Neural progenitor cell (in vitro differentiated cells): Measurements from ENCODE around the gene DVL3. TPM values are rescaled to one million over a fixed set of nuclear protein-coding genes. Genes with fewer than 3 reads are reported as not detected.

Source experiments
- DNase-seq: peaks from one replicate; pipeline ENCODE4 v3.0.0-alpha.2; 2016; ENCODE audit warnings: low spot score
- H2AFZ ChIP-seq: fragments of 200-600 bp; sonication (generic); replicated peaks from 2 replicates; pipeline ENCODE4 v1.6.1; 2016; ENCODE audit warnings: antibody characterized with exemption
- H3F3A ChIP-seq: fragments of 200-600 bp; sonication (generic); 2 replicates; pipeline ENCODE4 v1.6.1; 2016; ENCODE audit warnings: antibody characterized with exemption, low read depth
- H3K27ac ChIP-seq: fragments of 200-600 bp; sonication (generic); 2 replicates; pipeline ENCODE4 v1.5.1; 2016; ENCODE audit warnings: mild to moderate bottlenecking
- H3K27me3 ChIP-seq: fragments of 200-600 bp; sonication (generic); 2 replicates; pipeline ENCODE4 v1.6.1; 2016; ENCODE audit warnings: mild to moderate bottlenecking, moderate library complexity
- H3K36me3 ChIP-seq: fragments of 200-600 bp; sonication (generic); 2 replicates; pipeline ENCODE4 v1.5.1; 2016
- H3K4me1 ChIP-seq: fragments of 200-600 bp; sonication (generic); 2 replicates; pipeline ENCODE4 v1.6.1; 2016; ENCODE audit warnings: mixed run types
- H3K4me2 ChIP-seq: fragments of 200-600 bp; sonication (generic); 2 replicates; pipeline ENCODE4 v1.6.1; 2016
- H3K4me3 ChIP-seq: fragments of 200-600 bp; sonication (generic); 2 replicates; pipeline ENCODE4 v1.5.1; 2016
- H3K79me2 ChIP-seq: fragments of 200-600 bp; sonication (generic); 2 replicates; pipeline ENCODE4 v1.6.1; 2016; ENCODE audit warnings: low read depth
- H3K9ac ChIP-seq: fragments of 200-600 bp; sonication (generic); 2 replicates; pipeline ENCODE4 v1.6.1; 2016
- H3K9me3 ChIP-seq: fragments of 200-600 bp; sonication (generic); 2 replicates; pipeline ENCODE4 v1.5.1; 2016; ENCODE audit warnings: low read depth
- H4K20me1 ChIP-seq: fragments of 200-600 bp; sonication (generic); 2 replicates; pipeline ENCODE4 v1.6.1; 2016; ENCODE audit warnings: low read depth
- H3K27ac Mint-ChIP-seq: 3 replicates; pipeline ENCODE4 v1.8.0; 2021; ENCODE audit warnings: mixed read lengths
- H3K27me3 Mint-ChIP-seq: 2 replicates; pipeline ENCODE4 v1.8.0; 2022; ENCODE audit warnings: low read depth, mild to moderate bottlenecking, inconsistent platforms, moderate library complexity, mixed read lengths; ENCODE audit not compliant: insufficient read depth
- H3K36me3 Mint-ChIP-seq: 3 replicates; pipeline ENCODE4 v1.8.0; 2021; ENCODE audit warnings: mixed read lengths
- H3K4me1 Mint-ChIP-seq: 3 replicates; pipeline ENCODE4 v1.8.0; 2021; ENCODE audit warnings: mixed read lengths
- H3K4me3 Mint-ChIP-seq: 3 replicates; pipeline ENCODE4 v1.8.0; 2021; ENCODE audit warnings: mild to moderate bottlenecking, moderate library complexity, mixed read lengths
- H3K9me3 Mint-ChIP-seq: 3 replicates; pipeline ENCODE4 v1.8.0; 2020; ENCODE audit warnings: mixed read lengths
- EZH2 ChIP-seq: fragments of 200-600 bp; sonication (generic); IDR thresholded peaks from 2 replicates; pipeline ENCODE4 v1.6.1; 2017; ENCODE audit warnings: antibody characterized with exemption, mild to moderate bottlenecking, moderate library complexity
- EZH2phosphoT487 ChIP-seq: fragments of 200-600 bp; sonication (generic); IDR thresholded peaks from 2 replicates; pipeline ENCODE4 v1.6.1; 2017; ENCODE audit warnings: antibody characterized with exemption
- total RNA-seq: library from RNA; depleted of rRNA; stranded (reverse); fragments of >200 nt; gene quantifications from 2 replicates; pipeline ENCODE4 v1.2.3, GENCODE V29; 2015; ENCODE audit warnings: low replicate concordance
- TF ChIP-seq, protein P1 (sequence below): fragments of 200-600 bp; sonication (generic); IDR thresholded peaks from 2 replicates; pipeline ENCODE4 v1.5.1; 2017; ENCODE audit warnings: antibody characterized with exemption, mild to moderate bottlenecking

DVL3 gene
- total RNA-seq, 1 donor from 2014 or later = 29.8 TPM

DNA sequence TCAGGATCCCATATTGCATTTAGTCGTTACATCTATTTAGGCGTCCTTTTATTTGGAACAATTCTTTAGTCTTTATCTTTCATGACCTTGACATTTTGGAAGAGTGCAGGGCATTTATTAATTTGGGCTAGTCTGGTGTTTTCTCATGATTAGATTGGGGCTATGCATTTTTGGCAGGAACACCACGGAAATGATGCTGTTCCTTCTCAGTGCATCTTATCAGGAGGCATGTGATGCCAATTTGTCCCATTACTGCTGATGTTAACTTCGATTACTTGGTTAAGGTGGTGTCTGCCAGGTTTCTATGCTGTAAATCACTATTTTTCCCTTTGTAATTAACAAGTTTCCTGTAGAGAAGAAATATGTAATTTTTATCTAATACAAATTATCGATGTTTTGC is 56.1 kb downstream of the DVL3 start:
- no peaks in the 10 kb centered on the region for H3K4me1 ChIP-seq
- no peak overlapping the region for H3K27ac Mint-ChIP-seq
- no peak overlapping the region for H3K4me3 Mint-ChIP-seq
- peaks cover 7% of the 10 kb centered on the region for H3K27me3 Mint-ChIP-seq
- no peaks in the 10 kb centered on the region for H3K36me3 ChIP-seq
- no peak for DNase-seq
- H3K79me2 ChIP-seq = no peaks in the 10 kb centered on the region
- no peaks in the 10 kb centered on the region for H3K4me1 Mint-ChIP-seq
- H3K9me3 ChIP-seq = no peaks in the 10 kb centered on the region
- H3K9me3 Mint-ChIP-seq = peaks cover 4% of the 10 kb centered on the region
- H3K27ac ChIP-seq = no peak overlapping the region
- H2AFZ ChIP-seq = no peak overlapping the region
- no peaks in the 10 kb centered on the region for H4K20me1 ChIP-seq
- TF ChIP-seq EZH2 = no peak
- TF ChIP-seq EZH2phosphoT487 = no peak
- TF ChIP-seq, protein P1, sequence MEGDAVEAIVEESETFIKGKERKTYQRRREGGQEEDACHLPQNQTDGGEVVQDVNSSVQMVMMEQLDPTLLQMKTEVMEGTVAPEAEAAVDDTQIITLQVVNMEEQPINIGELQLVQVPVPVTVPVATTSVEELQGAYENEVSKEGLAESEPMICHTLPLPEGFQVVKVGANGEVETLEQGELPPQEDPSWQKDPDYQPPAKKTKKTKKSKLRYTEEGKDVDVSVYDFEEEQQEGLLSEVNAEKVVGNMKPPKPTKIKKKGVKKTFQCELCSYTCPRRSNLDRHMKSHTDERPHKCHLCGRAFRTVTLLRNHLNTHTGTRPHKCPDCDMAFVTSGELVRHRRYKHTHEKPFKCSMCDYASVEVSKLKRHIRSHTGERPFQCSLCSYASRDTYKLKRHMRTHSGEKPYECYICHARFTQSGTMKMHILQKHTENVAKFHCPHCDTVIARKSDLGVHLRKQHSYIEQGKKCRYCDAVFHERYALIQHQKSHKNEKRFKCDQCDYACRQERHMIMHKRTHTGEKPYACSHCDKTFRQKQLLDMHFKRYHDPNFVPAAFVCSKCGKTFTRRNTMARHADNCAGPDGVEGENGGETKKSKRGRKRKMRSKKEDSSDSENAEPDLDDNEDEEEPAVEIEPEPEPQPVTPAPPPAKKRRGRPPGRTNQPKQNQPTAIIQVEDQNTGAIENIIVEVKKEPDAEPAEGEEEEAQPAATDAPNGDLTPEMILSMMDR = no peak
- no peaks in the 10 kb centered on the region for H3K36me3 Mint-ChIP-seq
- no peak overlapping the region for H3K4me2 ChIP-seq
- no peaks in the 10 kb centered on the region for H3K27me3 ChIP-seq
- no peak overlapping the region for H3K4me3 ChIP-seq
- H3F3A ChIP-seq = no peaks in the 10 kb centered on the region
- H3K9ac ChIP-seq = no peak overlapping the region

DNA sequence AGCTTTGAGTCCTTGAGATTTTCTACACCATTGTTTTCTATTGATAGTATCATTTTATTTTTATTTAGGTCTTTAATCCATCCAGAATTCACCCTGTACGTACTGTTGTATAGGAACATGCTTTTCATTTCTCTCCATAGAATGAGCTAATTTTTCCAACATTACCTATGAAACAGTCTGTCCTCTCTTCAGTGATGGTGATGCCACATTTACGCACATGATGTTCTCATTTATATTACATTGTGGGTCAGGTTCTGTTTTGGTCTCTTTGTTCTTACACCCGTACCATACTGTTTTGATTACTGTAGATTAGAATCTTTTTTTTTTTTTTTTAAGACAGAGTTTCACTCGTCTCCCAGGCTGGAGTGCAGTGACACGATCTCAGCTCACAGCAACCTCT is 56.5 kb downstream of the DVL3 start:
- Mint-ChIP-seq H3K4me1 (no peaks in the 10 kb centered on the region), H3K9me3 (peaks cover 4% of the 10 kb centered on the region)
- no peak overlapping the region for H2AFZ ChIP-seq

DNA sequence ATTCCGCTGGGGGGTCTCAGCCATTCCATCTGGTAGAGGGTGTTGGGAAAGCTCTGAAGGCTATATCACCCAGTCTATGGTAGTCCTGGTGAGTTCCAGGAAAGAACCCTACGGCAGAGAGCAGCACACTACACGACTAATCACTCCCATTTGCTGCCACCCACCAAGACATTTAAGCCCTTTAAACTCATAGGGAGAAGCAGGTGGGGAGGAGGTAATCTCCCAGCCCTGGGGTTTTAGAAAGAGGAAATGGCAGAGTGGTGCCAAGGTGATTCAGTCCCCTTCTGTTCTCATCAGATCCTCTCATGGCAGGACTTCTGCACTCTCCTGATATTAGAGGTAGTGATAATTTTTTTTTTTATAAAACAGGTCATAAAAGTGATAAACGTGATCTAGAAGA is 63.6 kb downstream of the DVL3 start:
- no peaks in the 10 kb centered on the region for H3K36me3 ChIP-seq
- H3K9ac ChIP-seq = no peak overlapping the region
- no peak overlapping the region for H2AFZ ChIP-seq
- DNase-seq = no peak
- Mint-ChIP-seq H3K9me3 (peaks cover 4% of the 10 kb centered on the region), H3K4me1 (no peaks in the 10 kb centered on the region), H3K36me3 (no peaks in the 10 kb centered on the region), H3K27ac (no peak overlapping the region), H3K4me3 (no peak overlapping the region), H3K27me3 (peaks cover 4% of the 10 kb centered on the region)
- H3K27me3 ChIP-seq = no peaks in the 10 kb centered on the region
- H3F3A ChIP-seq = no peaks in the 10 kb centered on the region
- H4K20me1 ChIP-seq = no peaks in the 10 kb centered on the region
- H3K9me3 ChIP-seq = no peaks in the 10 kb centered on the region
- H3K4me2 ChIP-seq = no peak overlapping the region
- no peaks in the 10 kb centered on the region for H3K4me1 ChIP-seq
- H3K79me2 ChIP-seq = no peaks in the 10 kb centered on the region
- no peak overlapping the region for H3K27ac ChIP-seq
- no peak overlapping the region for H3K4me3 ChIP-seq
- TF ChIP-seq EZH2 (no peak), EZH2phosphoT487 (no peak)
- TF ChIP-seq, protein P1 = no peak

More for the DNA sequence above, 56.5 kb downstream of the DVL3 start:
- Mint-ChIP-seq H3K27me3 (peaks cover 6% of the 10 kb centered on the region), H3K27ac (no peak overlapping the region), H3K36me3 (no peaks in the 10 kb centered on the region), H3K4me3 (no peak overlapping the region)
- no peak overlapping the region for H3K4me2 ChIP-seq
- DNase-seq = no peak
- no peaks in the 10 kb centered on the region for H3K79me2 ChIP-seq
- H3K36me3 ChIP-seq = no peaks in the 10 kb centered on the region
- H3K27me3 ChIP-seq = no peaks in the 10 kb centered on the region
- H3F3A ChIP-seq = no peaks in the 10 kb centered on the region
- TF ChIP-seq EZH2phosphoT487 (no peak), EZH2 (no peak)
- TF ChIP-seq, protein P1 = no peak
- no peak overlapping the region for H3K9ac ChIP-seq
- H3K9me3 ChIP-seq = no peaks in the 10 kb centered on the region
- H3K27ac ChIP-seq = no peak overlapping the region
- H4K20me1 ChIP-seq = no peaks in the 10 kb centered on the region
- no peaks in the 10 kb centered on the region for H3K4me1 ChIP-seq
- no peak overlapping the region for H3K4me3 ChIP-seq
